Measurements from ENCODE around the gene SORCS3. TPM values are rescaled to one million over a fixed set of nuclear protein-coding genes. Genes with fewer than 3 reads are reported as not detected.

SORCS3 gene
- total RNA-seq, 1 experiment from 2014 or later: not detected

- intact Hi-C loops (cut with micrococcal nuclease): no loop called here
- H3K27ac ChIP-seq (ENCODE audit: low read depth, low read length): no peak overlapping the region
- no peak overlapping the region for H3K9ac ChIP-seq (ENCODE audit: low read length)
- peaks cover 13% of the 10 kb centered on the region; the same call in 1 of the 2 replicates for H3K27me3 ChIP-seq (ENCODE audit: insufficient read depth, low read length)
- H4K20me1 ChIP-seq (ENCODE audit: insufficient read depth): no peaks in the 10 kb centered on the region
- H3K36me3 ChIP-seq (ENCODE audit: control insufficient read depth in 1 of 2, insufficient read depth in 2 of 2, low read length in 2 of 2): no peaks in the 10 kb centered on the region
- RAD21 ChIA-PET (ENCODE audit: low non-redundant PET in 1 of 2, low total read pairs in 2 of 2, uncharacterized antibody in 2 of 2, unreplicated experiment in 2 of 2): no interaction called here
- no peaks in the 10 kb centered on the region for H3K9me3 ChIP-seq (ENCODE audit: control insufficient read depth in 1 of 2, insufficient read depth in 1 of 2, low read depth in 1 of 2, low read length in 2 of 2)
- no peaks in the 10 kb centered on the region for H3K79me2 ChIP-seq (ENCODE audit: insufficient read depth, low read length)
- BruUV-seq (replicated peaks): no TSS peak
- no peak overlapping the region for H3K4me2 ChIP-seq (ENCODE audit: low read length)
- CTCF ChIA-PET: no interaction called here
- no peak for DNase-seq (ENCODE audit: low read depth, low spot score)
- no peaks in the 10 kb centered on the region for H3K9me2 ChIP-seq (ENCODE audit: insufficient read depth)
- POLR2A ChIA-PET: no interaction called here
- H3K4me3 ChIP-seq (replicated peaks in 1 of 2; ENCODE audit: low read depth in 1 of 2, low read length in 2 of 2): no peak overlapping the region
- no peaks in the 10 kb centered on the region for H3K4me1 ChIP-seq (ENCODE audit: control insufficient read depth in 1 of 2, insufficient read depth in 2 of 2, low read length in 2 of 2)
- TF ChIP-seq, protein P1, sequence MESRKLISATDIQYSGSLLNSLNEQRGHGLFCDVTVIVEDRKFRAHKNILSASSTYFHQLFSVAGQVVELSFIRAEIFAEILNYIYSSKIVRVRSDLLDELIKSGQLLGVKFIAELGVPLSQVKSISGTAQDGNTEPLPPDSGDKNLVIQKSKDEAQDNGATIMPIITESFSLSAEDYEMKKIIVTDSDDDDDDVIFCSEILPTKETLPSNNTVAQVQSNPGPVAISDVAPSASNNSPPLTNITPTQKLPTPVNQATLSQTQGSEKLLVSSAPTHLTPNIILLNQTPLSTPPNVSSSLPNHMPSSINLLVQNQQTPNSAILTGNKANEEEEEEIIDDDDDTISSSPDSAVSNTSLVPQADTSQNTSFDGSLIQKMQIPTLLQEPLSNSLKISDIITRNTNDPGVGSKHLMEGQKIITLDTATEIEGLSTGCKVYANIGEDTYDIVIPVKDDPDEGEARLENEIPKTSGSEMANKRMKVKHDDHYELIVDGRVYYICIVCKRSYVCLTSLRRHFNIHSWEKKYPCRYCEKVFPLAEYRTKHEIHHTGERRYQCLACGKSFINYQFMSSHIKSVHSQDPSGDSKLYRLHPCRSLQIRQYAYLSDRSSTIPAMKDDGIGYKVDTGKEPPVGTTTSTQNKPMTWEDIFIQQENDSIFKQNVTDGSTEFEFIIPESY (IDR thresholded peaks at IDR 0.05; ENCODE audit: extremely low read depth, insufficient replicate concordance, low read length): no peak
- no peak for TF ChIP-seq SRF (IDR thresholded peaks at IDR 0.05; ENCODE audit: low read depth)
- TF ChIP-seq, protein P2, sequence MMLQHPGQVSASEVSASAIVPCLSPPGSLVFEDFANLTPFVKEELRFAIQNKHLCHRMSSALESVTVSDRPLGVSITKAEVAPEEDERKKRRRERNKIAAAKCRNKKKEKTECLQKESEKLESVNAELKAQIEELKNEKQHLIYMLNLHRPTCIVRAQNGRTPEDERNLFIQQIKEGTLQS (IDR thresholded peaks at IDR 0.05): no peak
- no peak for TF ChIP-seq POLR2AphosphoS5 (IDR thresholded peaks at IDR 0.05; ENCODE audit: low read depth, low read length)
- no peak for TF ChIP-seq YY1 (IDR thresholded peaks at IDR 0.05; ENCODE audit: extremely low read depth, insufficient replicate concordance, low read depth, low read length)
- no peak for TF ChIP-seq EZH2 (IDR thresholded peaks at IDR 0.05)
- TF ChIP-seq ZNF274 (IDR thresholded peaks at IDR 0.05; ENCODE audit: low read depth, low read length): no peak
- TF ChIP-seq, protein P3, sequence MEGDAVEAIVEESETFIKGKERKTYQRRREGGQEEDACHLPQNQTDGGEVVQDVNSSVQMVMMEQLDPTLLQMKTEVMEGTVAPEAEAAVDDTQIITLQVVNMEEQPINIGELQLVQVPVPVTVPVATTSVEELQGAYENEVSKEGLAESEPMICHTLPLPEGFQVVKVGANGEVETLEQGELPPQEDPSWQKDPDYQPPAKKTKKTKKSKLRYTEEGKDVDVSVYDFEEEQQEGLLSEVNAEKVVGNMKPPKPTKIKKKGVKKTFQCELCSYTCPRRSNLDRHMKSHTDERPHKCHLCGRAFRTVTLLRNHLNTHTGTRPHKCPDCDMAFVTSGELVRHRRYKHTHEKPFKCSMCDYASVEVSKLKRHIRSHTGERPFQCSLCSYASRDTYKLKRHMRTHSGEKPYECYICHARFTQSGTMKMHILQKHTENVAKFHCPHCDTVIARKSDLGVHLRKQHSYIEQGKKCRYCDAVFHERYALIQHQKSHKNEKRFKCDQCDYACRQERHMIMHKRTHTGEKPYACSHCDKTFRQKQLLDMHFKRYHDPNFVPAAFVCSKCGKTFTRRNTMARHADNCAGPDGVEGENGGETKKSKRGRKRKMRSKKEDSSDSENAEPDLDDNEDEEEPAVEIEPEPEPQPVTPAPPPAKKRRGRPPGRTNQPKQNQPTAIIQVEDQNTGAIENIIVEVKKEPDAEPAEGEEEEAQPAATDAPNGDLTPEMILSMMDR (IDR thresholded peaks at IDR 0.05 in 2 of 3, conservative IDR thresholded peaks at IDR 0.05 in 1 of 3; ENCODE audit: borderline replicate concordance in 1 of 3, insufficient read depth in 1 of 3, low read depth in 2 of 3, low read length in 2 of 3): no peak
- no peak for TF ChIP-seq SP1 (IDR thresholded peaks at IDR 0.05; ENCODE audit: low read depth)
- no peak overlapping the region for H2AFZ ChIP-seq (ENCODE audit: low read depth, low read length, poor library complexity, severe bottlenecking)
- no peak for ATAC-seq
Observed at GRCh38 chr10:105026566-105026965, 385.5 kb downstream of the SORCS3 start.
